Prostate gland (tissue), 2 donors: ENCODE measurements around the gene CA9.
"Not testable (repeated sequence)": the region's sequence is repeated elsewhere in the genome, so short reads cannot be mapped to it uniquely, and the experiment has no call there.

Experiments used
- CTCF ChIP-seq, 4 experiments: fragments of 200-600 bp in 2 of 4; fragments of 450-650 bp in 2 of 4; sonication (generic) in 2 of 4; IDR thresholded peaks; 1 replicate in 3 of 4; 2 replicates in 1 of 4; pipeline ENCODE4 v1.5.1; 2016 to 2019; ENCODE audit warnings: antibody characterized with exemption in 4 of 4, mild to moderate bottlenecking in 2 of 4, moderate library complexity in 2 of 4
- POLR2A ChIP-seq: fragments of 450-650 bp; IDR thresholded peaks from one replicate; pipeline ENCODE4 v1.6.1; 2016; ENCODE audit warnings: antibody characterized with exemption, mild to moderate bottlenecking
- POLR2AphosphoS5 ChIP-seq: sonication (generic); formaldehyde crosslinking; IDR thresholded peaks from one replicate; pipeline ENCODE4 v1.6.1; 2017; ENCODE audit warnings: antibody characterized with exemption

- not testable (repeated sequence) for TF ChIP-seq POLR2A; POLR2AphosphoS5; CTCF (IDR thresholded peaks at IDR 0.05)
These were observed 34.5 kb upstream of the CA9 start for GRCh38 chr9:35639225-35639624.
